PC-3 (cell line): Measurements from ENCODE around the gene ARID5B. TPM values are rescaled to one million over a fixed set of nuclear protein-coding genes. Genes with fewer than 3 reads are reported as not detected.

ENCODE experiments used
- ATAC-seq: fragments of 200-7000 bp; cut with Tn5 transposase; 2 replicates; pipeline ENCODE4 v1.9.1; 2020; ENCODE audit warnings: mild to moderate bottlenecking, moderate library complexity
- BruUV-seq: library from RNA; stranded (reverse); fragments of 400-500 nt; replicated peaks from 2 replicates; lab custom pipeline; 2021; lab: Mats Ljungman, UMichigan
- CTCF ChIA-PET: fragments of 300-600 bp; sonication (Branson Sonifier 250); formaldehyde crosslinking; loops from one replicate; lab custom pipeline; 2022; ENCODE audit warnings: antibody characterized with exemption; lab: Charles Lee
- POLR2A ChIA-PET: fragments of 300-600 bp; sonication (Branson Sonifier 250); formaldehyde crosslinking; loops from one replicate; lab custom pipeline; 2022; ENCODE audit warnings: antibody characterized with exemption; ENCODE audit not compliant: unreplicated experiment; lab: Charles Lee
- DNase-seq: peaks from one replicate; pipeline ENCODE4 v3.0.0-alpha.2; 2015
- H2AFZ ChIP-seq: fragments of 300-600 bp; sonication (generic); 2 replicates; pipeline ENCODE4 v1.6.0; 2016; ENCODE audit warnings: antibody characterized with exemption, low read length
- H3F3A ChIP-seq: fragments of 300-600 bp; sonication (generic); one replicate; pipeline ENCODE4 v1.6.0; 2017; ENCODE audit warnings: antibody characterized with exemption, low read length, control low read depth, mild to moderate bottlenecking; ENCODE audit not compliant: unreplicated experiment
- H3K27ac ChIP-seq: fragments of 300-600 bp; sonication (generic); 2 replicates; pipeline ENCODE4 v1.5.1; 2016; ENCODE audit warnings: mild to moderate bottlenecking, low read length
- H3K27me3 ChIP-seq: fragments of 300-600 bp; sonication (generic); 2 replicates; pipeline ENCODE4 v1.6.1; 2016; ENCODE audit warnings: low read length, mixed read lengths
- H3K36me3 ChIP-seq: fragments of 300-600 bp; sonication (generic); 2 replicates; pipeline ENCODE4 v1.6.1; 2016; ENCODE audit warnings: low read depth, mixed run types, low read length, mixed read lengths
- H3K4me1 ChIP-seq: fragments of 300-600 bp; sonication (generic); 2 replicates; pipeline ENCODE4 v1.5.1; 2016; ENCODE audit warnings: low read length; ENCODE audit not compliant: insufficient read depth
- H3K4me2 ChIP-seq: fragments of 300-600 bp; sonication (generic); 2 replicates; pipeline ENCODE4 v1.6.0; 2016; ENCODE audit warnings: low read length
- H3K4me3 ChIP-seq: fragments of 300-600 bp; sonication (generic); 2 replicates; pipeline ENCODE4 v1.5.1; 2016; ENCODE audit warnings: mild to moderate bottlenecking, low read length, mixed read lengths
- H3K79me2 ChIP-seq: fragments of 300-600 bp; sonication (generic); 2 replicates; pipeline ENCODE4 v1.6.1; 2017; ENCODE audit warnings: low read length, mixed read lengths
- H3K9ac ChIP-seq: fragments of 300-600 bp; sonication (generic); 2 replicates; pipeline ENCODE4 v1.6.0; 2016; ENCODE audit warnings: mild to moderate bottlenecking, low read length
- H3K9me2 ChIP-seq: fragments of 300-600 bp; sonication (generic); replicated peaks from 2 replicates; pipeline ENCODE4 v1.6.1; 2016; ENCODE audit warnings: mixed run types, low read length, mixed read lengths
- H3K9me3 ChIP-seq: fragments of 300-600 bp; sonication (generic); 2 replicates; pipeline ENCODE4 v1.6.1; 2016; ENCODE audit warnings: low read length, mixed read lengths
- H4K20me1 ChIP-seq: fragments of 300-600 bp; sonication (generic); 2 replicates; pipeline ENCODE4 v1.6.1; 2016; ENCODE audit warnings: low read length, mixed read lengths
- CTCF ChIP-seq: fragments of 300-600 bp; sonication (generic); conservative IDR thresholded peaks from 2 replicates; pipeline ENCODE4 v1.5.1; 2017; ENCODE audit warnings: antibody characterized with exemption, low read depth, mild to moderate bottlenecking, low read length
- EZH2 ChIP-seq: fragments of 300-600 bp; sonication (generic); IDR thresholded peaks from one replicate; pipeline ENCODE4 v1.6.1; 2017; ENCODE audit warnings: antibody characterized with exemption, mild to moderate bottlenecking, low read length; ENCODE audit not compliant: unreplicated experiment
- EZH2phosphoT487 ChIP-seq: fragments of 300-600 bp; sonication (generic); IDR thresholded peaks from 2 replicates; pipeline ENCODE4 v1.6.1; 2018; ENCODE audit warnings: mild to moderate bottlenecking, antibody characterized with exemption, low read length, borderline replicate concordance
- intact Hi-C: fragments of 100-400 bp; cut with micrococcal nuclease; formaldehyde crosslinking; loops from 2 replicates; pipeline ENCODE4 v1.9.0; 2023
- total RNA-seq: library from RNA; depleted of rRNA; stranded (reverse); fragments of >200 nt; gene quantifications from 2 replicates; pipeline ENCODE4 v1.2.3, GENCODE V29; 2014

Gene ARID5B
- total RNA-seq, 1 experiment from 2014 or later, result 26.4 TPM

- peak overlapping the region; percentile 72 for H3K27ac ChIP-seq
- POLR2A ChIA-PET, result interaction anchor here (0.7 to 0.9 kb wide), 4 partner anchors 41 to 344 kb away, joined by 3 to 19 read pairs (median 4); no protein-coding TSS in a partner anchor
- no peak overlapping the region for H2AFZ ChIP-seq
- TF ChIP-seq CTCF, result no peak
- TF ChIP-seq EZH2phosphoT487, result no peak
- no peak for TF ChIP-seq EZH2
- H4K20me1 ChIP-seq, result no peaks in the 10 kb centered on the region
- BruUV-seq, result no TSS peak
- CTCF ChIA-PET, result interaction anchor here (0.6 to 2.2 kb wide), 4 partner anchors 42 to 104 kb away, joined by 3 to 17 read pairs (median 6); no protein-coding TSS in a partner anchor
- H3K9ac ChIP-seq, result peak overlapping the region; percentile 0
- no peaks in the 10 kb centered on the region for H3K9me2 ChIP-seq
- H3K27me3 ChIP-seq, result no peaks in the 10 kb centered on the region
- peak overlapping the region; percentile 31 for H3K4me3 ChIP-seq
- peaks cover 9% of the 10 kb centered on the region; the same call in 1 of the 2 replicates for H3K79me2 ChIP-seq
- H3F3A ChIP-seq, result peaks cover 30% of the 10 kb centered on the region
- DNase-seq (peak; percentile 90), ATAC-seq (peak; percentile 34)
- H3K36me3 ChIP-seq, result peaks cover 2% of the 10 kb centered on the region; the same call in 1 of the 2 replicates
- peak overlapping the region; percentile 69 for H3K4me2 ChIP-seq
- intact Hi-C loops, result loop anchor here (1.0 to 2.0 kb wide), 3 partner anchors 24 to 94 kb away; no protein-coding TSS in a partner anchor
- no peaks in the 10 kb centered on the region for H3K9me3 ChIP-seq
- H3K4me1 ChIP-seq, result peaks cover 58% of the 10 kb centered on the region
Observed at GRCh38 chr10:61944410-61945147, 43.1 kb downstream of the ARID5B start.

GRCh38 chr10:61949687-61950086 lies 48.2 kb downstream of the ARID5B start:
- H4K20me1 ChIP-seq, result no peaks in the 10 kb centered on the region
- H3K79me2 ChIP-seq, result 0 out of 2 replicates have a peak, but pooled peaks cover 5% of the 10 kb centered on the region
- H3K27ac ChIP-seq, result no peak overlapping the region
- intact Hi-C loops, result no loop called here
- no peaks in the 10 kb centered on the region for H3K36me3 ChIP-seq
- H3K9me2 ChIP-seq, result no peaks in the 10 kb centered on the region
- BruUV-seq, result no TSS peak
- peaks cover 10% of the 10 kb centered on the region for H3K4me1 ChIP-seq
- H3K4me3 ChIP-seq, result no peak overlapping the region
- peaks cover 4% of the 10 kb centered on the region for H3F3A ChIP-seq
- no peaks in the 10 kb centered on the region for H3K9me3 ChIP-seq
- TF ChIP-seq EZH2, result no peak
- no peak for TF ChIP-seq EZH2phosphoT487
- no peak for TF ChIP-seq CTCF
- no peak overlapping the region for H3K9ac ChIP-seq
- ATAC-seq, result no peak
- POLR2A ChIA-PET, result interaction anchor here (0.5 kb wide), 1 partner anchor 13 kb away, joined by 3 read pairs; no protein-coding TSS in a partner anchor
- H3K27me3 ChIP-seq, result no peaks in the 10 kb centered on the region
- H2AFZ ChIP-seq, result no peak overlapping the region
- no peak overlapping the region for H3K4me2 ChIP-seq
- CTCF ChIA-PET, result interaction anchor here (0.6 kb wide), 2 partner anchors 171 to 390 kb away, joined by 3 to 5 read pairs; no protein-coding TSS in a partner anchor
- DNase-seq, result no peak
